OCI-M2 (cell line): Measurements from ENCODE around the gene PDLIM1.

ENCODE experiments used
- DNase-seq: peaks from one replicate; lab custom pipeline; 2025; ENCODE audit not compliant: unreplicated experiment; lab: John Stamatoyannopoulos, UW

Gene PDLIM1

GRCh38 chr10:95265572-95265971 lies 25.2 kb downstream of the PDLIM1 start:
- no peak for DNase-seq

- DNase-seq = no peak
These were observed 26.4 kb downstream of the PDLIM1 start for GRCh38 chr10:95264227-95265051.

GRCh38 chr10:95263864-95264226 lies 27.0 kb downstream of the PDLIM1 start:
- DNase-seq = no peak

GRCh38 chr10:95262763-95263518 lies 27.9 kb downstream of the PDLIM1 start:
- no peak for DNase-seq

- DNase-seq = no peak
These were observed 28.9 kb downstream of the PDLIM1 start for GRCh38 chr10:95261926-95262325.

GRCh38 chr10:95260909-95261552 lies 29.8 kb downstream of the PDLIM1 start:
- no peak for DNase-seq

GRCh38 chr10:95260397-95260881 lies 30.4 kb downstream of the PDLIM1 start:
- DNase-seq = no peak

GRCh38 chr10:95257849-95258248 lies 33.0 kb downstream of the PDLIM1 start:
- no peak for DNase-seq

GRCh38 chr10:95256268-95256667 lies 34.5 kb downstream of the PDLIM1 start:
- no peak for DNase-seq

- DNase-seq = no peak
These were observed 36.2 kb downstream of the PDLIM1 start for GRCh38 chr10:95254629-95255028.

GRCh38 chr10:95253686-95254085 lies 37.1 kb downstream of the PDLIM1 start:
- no peak for DNase-seq

- no peak for DNase-seq
These were observed 37.8 kb downstream of the PDLIM1 start for GRCh38 chr10:95253007-95253406.

GRCh38 chr10:95250856-95251255 lies 39.9 kb downstream of the PDLIM1 start:
- DNase-seq = no peak

- DNase-seq = no peak
These were observed 41.3 kb downstream of the PDLIM1 start for GRCh38 chr10:95249467-95249866.

- DNase-seq = no peak
These were observed 41.8 kb downstream of the PDLIM1 start for GRCh38 chr10:95248989-95249388.

GRCh38 chr10:95247881-95248583 lies 42.8 kb downstream of the PDLIM1 start:
- no peak for DNase-seq

GRCh38 chr10:95247200-95247880 lies 43.5 kb downstream of the PDLIM1 start:
- DNase-seq = no peak

GRCh38 chr10:95246582-95247051 lies 44.2 kb downstream of the PDLIM1 start:
- no peak for DNase-seq

GRCh38 chr10:95245425-95246055 lies 45.3 kb downstream of the PDLIM1 start:
- DNase-seq = no peak

GRCh38 chr10:95244152-95244551 lies 46.7 kb downstream of the PDLIM1 start:
- no peak for DNase-seq
